Endometrium (tissue), 2 donors: Measurements from ENCODE around the gene GNL3.

Experiments
- FAIRE-seq: peaks from 2 replicates; lab custom pipeline; 2012; peaks lifted over from hg19 to GRCh38; lab: Jason Lieb, UNC
- donor health status: control.
- donor health status: control.

GNL3 gene

DNA sequence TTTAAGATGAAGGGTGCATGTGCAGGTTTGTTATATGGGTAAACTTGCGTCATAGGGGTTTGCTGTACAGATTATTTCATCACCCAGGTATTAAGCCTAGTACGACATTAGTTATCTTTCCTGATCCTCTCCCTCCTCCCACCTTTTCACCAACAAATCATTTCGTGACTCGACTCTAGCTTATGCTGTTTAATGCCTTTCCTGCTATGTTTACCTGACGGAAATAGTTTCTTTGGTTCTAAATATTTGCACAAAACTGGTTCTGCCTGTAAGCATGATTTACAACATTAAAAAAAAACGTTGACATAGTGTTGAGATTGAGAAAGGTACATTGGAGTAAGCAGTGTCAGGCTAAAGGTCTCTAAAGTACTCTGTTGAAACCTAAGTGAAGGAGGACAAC is 2.4 kb downstream of the GNL3 start:
- no peak for FAIRE-seq

DNA sequence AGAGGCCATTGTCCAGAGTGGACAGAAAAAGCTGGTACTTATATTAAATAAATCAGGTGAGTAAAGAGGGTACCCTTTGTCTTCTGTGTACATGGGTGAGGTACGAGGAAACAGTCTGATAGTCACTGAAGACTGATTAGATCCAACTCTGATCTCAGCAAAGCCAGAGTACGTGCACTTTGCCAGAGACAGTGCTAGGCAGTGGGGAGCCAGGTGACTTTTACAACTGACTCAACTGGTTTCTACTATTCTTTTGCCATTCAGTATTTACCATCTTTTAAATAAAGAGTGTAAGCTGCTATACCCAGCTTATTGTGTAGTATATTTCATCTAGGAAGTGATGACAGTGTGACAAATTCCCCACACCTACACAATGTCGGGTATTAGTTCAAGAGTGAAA is 3.3 kb downstream of the GNL3 start:
- no peak for FAIRE-seq

DNA sequence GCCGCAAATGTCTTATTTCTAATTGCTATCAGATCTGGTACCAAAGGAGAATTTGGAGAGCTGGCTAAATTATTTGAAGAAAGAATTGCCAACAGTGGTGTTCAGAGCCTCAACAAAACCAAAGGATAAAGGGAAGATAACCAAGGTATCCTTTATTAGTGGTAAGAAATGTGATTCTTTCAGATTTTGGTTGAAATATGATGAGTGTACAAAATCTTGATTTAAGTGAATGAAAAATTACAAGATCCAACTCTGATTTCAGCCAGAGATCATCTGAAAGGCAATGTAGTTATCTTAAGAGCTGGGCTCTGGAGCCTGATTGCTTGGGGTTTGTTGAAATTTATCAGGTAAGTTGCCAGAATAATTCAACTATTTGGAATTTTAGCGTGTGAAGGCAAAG is 4.7 kb downstream of the GNL3 start:
- no peak for FAIRE-seq

DNA sequence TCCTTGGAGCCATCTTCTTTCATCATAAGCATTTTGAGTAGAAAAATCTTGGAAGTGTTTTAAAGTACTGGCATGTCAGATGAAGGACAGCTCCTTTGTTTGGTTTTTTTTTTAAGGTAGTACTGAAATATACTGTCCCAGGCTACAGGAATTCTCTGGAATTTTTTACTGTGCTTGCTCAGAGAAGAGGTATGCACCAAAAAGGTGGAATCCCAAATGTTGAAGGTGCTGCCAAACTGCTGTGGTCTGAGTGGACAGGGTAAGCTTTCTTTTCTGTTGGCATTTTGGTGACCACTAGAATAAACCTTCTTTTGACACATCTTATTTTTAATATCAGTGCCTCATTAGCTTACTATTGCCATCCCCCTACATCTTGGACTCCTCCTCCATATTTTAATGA is 7.2 kb downstream of the GNL3 start:
- FAIRE-seq: no peak

DNA sequence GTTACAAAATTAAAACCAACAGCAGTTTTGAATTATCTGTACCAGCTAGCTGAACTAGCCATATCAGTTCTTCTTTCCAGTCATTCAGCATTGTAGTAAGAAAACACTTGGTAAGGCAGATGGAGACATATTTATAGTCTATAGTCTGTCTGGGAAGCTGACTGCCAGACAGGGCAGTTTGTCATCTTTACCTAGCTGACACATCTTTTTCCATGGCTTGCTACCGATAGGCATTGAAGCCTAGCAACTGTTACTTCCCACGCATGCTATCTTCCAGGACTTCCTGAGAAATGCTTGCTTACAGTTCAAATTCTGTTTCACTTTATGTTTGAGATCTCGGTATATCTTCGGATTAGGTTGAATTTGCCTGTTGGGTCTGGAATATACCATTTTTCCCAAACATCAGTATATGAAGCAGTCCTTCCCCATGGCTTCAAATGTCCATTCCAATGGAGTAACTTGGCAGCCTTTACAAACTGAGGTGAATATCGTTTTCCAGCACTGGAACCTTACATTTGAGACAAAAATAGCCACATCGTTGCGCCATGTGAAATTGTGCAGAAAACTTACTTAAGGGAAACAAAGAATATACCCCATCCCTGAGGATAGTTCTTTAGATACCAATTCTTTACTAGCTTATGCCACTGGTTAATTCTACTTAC is 8.8 kb downstream of the GNL3 start:
- FAIRE-seq: no peak

DNA sequence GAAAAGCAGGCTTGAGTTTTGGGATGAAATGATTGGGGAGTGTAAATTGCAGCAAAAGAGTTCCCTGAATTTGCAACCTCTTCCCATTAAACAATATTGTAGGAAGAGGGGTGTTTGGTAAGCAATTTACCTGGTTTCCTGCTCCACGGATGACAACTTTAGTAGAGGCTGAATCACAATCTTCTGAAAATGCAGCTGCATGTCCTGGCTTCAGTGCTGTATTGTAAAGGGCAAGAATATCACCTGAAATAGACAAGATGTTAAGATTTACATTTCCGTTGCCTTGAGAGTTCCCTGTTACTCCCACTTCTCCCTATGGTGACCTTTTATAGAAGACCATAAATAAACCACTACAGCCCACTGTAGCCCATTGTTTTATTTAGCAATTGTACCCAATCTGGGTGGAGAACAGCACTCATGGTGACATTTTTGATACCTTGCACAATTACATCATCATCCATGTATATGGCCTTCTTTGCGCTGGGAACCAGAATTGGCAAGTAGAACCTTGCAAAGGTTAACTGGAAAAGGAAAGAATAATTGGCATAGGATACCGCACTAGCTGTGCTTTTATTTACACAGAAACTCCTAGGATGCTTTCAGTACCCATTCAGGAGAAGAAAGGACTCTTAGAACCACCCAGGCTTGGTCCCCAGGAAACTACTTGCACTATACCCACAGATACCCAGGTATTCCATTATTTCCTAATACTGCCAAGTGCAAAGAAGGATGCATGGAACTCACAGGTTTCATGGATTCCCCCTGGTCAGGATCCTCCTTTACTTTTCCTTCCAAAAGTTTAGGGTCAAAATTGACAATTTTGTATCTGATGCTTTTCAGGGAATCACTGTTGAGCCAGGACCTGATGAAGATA is 10.2 kb downstream of the GNL3 start:
- FAIRE-seq: no peak

DNA sequence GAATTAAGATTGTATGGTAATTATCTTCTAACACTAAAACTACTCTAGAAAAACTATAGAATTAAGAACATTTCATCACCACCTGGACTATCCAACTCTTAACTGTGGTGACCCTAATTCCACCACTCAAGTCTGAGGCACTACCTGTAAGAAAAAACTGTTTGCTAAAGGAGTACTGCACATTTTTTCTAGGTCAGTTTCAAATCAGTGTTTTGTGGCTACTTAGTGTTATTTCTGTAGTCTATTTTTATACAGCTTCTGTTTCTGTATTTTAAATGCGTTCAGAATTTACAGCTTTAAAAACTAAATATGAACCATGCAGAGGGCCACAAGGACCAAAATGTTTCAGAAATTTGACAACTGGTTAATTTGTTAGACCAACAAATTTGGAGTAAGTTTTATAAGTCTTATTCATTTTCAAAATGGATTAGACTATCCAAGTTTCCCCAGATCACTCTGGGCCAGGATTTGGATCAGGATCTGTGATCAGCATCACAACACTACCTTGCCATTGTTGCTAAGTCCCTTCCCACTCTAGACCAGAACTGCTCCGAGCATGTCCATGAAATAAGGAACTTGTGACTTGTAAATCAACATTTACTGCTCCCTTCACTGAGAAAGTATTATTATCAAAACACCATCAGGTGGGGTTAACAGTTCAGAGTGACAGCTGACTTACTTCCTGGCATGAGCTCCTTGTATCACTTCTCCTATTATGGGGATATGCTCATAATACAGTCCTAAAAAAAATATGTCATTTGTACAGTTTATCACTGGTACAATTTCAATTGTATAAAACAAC is 11.2 kb downstream of the GNL3 start:
- no peak for FAIRE-seq

DNA sequence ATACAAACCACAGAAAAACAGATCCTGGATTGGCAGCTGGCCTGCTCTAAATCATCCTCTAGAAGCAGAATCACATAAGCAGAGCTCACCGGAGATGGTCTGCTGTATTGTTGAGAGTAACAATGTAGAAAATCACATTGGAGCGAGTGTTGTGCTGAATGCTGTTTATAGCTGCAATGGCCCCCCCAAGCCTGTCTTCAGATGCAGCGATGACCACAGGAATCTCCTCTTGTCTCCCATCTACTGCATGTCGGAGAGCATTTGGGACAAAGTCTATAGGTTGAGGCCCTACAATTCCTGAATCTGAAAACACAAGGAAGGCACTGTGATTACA is 11.8 kb downstream of the GNL3 start:
- FAIRE-seq: no peak

DNA sequence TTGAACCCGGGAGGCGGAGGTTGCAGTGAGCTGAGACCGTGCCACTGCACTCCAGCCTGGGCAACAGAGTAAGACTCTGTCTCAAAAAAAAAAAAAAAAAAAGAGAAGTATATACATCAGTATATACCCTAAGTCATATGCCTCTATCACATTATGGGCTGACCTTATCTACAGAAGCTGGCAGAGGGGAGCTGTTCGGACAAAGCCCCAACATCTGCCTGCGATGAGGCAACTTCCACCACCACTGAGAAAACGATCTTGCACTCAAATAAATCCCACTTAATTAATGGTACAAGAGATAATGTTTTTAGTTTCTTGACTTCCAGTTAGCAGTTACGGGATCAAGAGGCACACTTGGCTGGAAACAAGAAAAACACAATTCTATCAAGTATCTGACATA is 17.5 kb downstream of the GNL3 start:
- FAIRE-seq: no peak

DNA sequence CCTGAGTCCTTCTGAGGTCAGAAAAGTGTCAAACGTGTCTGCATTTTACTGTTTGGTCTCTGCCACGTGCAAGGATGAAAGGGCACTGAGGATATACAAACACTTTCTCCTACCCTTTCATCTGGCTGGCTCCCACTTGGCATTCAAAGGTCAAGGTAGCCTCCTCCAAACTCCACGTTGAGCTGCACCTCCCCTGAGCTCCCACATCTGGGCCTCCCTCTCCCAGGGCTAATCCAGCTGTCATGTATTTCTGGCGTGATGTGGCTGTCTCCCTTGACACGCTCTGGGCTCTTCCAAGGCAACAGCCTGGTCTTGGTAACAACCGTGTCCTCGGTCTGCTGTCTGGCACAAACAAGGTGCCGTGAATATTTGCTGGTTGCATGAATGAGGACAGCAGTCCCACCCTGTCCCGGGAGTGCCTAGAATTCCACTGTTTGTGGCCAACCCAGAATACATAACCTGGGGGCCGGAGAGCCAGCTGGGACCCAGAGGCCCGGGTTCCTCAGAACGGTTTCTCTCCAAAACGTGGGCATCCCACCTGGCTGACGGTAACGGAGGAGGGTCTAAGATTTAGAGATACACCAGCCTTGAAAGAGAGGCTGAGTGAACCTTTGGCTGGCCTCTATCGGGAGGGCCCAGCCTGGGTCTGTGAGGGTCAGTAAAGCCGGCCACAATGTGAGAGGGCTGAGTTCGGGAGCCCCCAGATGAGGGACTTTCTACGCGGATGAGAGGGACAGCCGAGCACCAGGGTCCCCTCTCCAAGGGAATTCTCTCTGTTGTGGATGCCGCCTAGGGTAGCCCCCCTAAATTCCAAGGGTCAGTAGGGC is 19.0 kb downstream of the GNL3 start:
- no peak for FAIRE-seq

DNA sequence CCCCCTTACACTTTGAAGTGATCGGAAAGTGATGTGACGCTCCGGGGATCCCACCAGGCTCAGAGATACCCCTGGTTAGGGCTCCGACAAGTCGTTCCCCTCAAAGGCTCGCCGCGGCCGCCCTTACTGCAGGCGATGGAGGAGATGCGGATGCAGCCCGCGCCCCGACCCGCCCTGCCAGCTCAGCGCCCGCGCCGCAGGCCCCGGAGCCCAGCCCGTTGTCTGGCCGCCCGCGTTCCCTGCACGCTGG is 19.5 kb downstream of the GNL3 start:
- no peak for FAIRE-seq

DNA sequence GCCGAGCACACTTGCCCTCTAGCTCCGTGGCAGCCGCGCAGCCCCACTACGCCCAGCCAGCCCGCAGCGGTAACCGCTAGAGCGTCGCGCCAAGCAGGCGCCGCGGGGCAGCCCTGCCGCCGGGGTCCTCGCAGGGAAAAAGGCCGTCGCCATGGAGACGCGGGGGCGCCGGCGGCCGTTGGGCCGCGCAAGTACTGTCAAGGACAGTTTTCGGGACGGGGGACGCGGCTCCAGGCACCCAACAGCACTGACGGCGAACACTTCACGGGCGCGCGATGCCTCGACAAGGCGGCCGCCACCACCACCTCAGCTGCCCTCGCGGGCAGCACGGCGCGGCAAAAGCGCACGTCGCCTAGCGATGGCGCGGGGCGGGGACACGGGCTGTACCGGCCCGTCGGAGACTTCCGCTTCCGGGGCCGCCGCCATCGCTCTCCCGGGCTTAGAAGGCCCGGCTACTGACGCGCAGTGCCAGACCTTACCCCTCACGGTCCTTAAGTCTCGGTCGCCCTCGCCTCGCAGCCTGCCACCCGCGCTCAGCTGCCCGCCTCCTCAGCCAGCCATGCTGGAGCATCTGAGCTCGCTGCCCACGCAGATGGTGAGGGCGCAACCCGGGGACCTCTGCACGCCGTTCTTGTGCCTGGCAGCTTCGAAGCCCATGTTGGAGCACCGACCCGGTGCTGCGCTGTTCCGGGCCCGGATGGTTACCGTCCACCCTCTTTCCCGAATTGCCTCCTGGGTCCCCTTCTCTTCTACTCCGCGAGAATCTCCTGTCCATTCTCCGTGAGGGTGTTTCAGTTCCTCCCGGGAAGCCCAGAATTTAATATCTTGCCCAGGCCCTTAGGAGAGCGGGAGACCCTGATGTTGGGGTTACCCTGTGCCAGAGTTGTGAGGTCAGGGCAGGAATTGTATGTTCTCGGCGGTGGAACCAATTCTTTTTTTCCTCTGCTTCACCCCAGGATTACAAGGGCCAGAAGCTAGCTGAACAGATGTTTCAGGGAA is 20.2 kb downstream of the GNL3 start, which contains the start of the genes GLT8D1 and SPCS1:
TSS of gene GLT8D1 (minus strand) at position 104 of the 999 bp plus-strand sequence. CDS start 5,331 bp downstream, outside the sequence.
TSS of gene SPCS1 (plus strand) at position 419 of the 999 bp plus-strand sequence. CDS start at position 560, 141 bp downstream.
- FAIRE-seq: no peak

DNA sequence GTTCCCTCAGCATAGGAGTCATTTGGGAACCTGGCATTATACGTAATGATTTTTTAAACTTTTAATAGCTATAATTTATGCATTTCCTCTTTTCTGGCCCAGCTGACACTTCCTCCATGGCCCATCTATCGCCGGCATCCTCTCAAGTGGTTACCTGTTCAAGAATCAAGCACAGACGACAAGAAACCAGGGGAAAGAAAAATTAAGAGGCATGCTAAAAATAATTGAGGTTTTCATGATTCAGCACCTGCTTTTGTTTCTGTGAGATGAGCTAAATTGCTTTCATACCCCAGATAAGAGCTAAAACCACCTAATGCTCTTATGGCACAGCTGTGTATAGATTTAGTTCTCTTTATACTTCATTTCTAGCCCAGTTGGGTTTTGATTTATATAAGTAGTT is 21.8 kb downstream of the GNL3 start:
- FAIRE-seq: no peak

DNA sequence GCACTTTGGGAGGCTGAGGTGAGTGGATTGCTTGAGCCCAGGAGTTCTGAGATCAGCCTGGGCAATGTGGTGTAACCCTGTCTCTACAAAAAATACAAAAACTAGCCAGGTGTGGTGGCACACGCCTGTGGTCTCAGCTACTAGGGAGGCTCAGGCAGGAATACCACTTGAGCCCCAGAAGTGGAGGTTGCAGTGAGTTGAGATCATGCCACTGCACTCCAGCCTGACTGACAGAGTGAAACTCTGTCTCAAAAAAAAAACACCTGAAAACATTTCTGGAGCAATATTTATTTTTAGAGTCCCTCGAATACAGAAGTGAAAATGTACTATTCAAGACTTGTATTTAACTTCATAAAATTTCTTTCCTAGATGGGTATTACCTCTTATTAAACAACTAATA is 24.7 kb downstream of the GNL3 start:
- FAIRE-seq: no peak

DNA sequence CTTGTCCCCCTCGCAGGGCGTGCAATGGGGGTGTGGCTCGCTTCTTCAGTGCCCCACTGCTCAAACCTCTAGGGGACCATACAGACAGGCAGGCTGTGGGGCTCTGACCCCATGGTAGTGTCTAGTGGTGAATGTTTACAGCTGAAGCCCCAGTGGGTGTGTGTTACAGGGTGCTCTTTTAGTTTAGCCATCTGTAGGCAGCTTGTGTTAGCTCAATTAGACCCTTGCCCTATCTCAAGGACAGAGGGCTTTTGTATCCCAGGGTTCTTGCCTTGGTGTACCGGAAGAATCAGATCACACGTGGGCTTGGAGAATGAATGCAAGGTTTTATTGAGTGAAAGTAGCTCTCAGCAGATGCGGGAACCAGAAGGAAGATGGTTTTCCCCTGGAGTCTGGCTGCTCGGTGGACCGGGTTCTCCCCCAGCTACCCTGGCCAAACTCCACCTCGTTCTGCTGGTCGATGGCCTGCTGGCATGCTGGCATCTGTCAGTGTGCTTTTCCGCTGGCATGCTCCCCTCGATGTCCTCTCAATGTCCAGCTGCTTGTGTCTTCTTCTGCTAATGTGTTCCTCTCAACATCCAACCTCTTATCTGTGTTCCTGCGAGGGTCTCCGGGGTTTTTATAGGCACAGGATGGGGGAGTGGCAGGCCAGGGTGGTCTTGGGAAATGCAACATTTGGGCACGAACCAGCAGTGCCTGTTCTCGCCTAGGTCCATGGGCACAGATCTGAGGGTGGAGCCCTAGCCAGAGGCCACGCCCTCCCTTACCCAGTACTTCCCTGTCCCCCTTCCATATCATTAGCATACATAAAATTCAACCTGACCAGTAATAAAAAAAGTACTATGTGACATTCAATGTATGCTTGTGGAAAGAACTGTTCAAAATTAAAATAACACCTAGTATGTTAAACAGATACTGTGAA is 26.7 kb downstream of the GNL3 start:
- no peak for FAIRE-seq

DNA sequence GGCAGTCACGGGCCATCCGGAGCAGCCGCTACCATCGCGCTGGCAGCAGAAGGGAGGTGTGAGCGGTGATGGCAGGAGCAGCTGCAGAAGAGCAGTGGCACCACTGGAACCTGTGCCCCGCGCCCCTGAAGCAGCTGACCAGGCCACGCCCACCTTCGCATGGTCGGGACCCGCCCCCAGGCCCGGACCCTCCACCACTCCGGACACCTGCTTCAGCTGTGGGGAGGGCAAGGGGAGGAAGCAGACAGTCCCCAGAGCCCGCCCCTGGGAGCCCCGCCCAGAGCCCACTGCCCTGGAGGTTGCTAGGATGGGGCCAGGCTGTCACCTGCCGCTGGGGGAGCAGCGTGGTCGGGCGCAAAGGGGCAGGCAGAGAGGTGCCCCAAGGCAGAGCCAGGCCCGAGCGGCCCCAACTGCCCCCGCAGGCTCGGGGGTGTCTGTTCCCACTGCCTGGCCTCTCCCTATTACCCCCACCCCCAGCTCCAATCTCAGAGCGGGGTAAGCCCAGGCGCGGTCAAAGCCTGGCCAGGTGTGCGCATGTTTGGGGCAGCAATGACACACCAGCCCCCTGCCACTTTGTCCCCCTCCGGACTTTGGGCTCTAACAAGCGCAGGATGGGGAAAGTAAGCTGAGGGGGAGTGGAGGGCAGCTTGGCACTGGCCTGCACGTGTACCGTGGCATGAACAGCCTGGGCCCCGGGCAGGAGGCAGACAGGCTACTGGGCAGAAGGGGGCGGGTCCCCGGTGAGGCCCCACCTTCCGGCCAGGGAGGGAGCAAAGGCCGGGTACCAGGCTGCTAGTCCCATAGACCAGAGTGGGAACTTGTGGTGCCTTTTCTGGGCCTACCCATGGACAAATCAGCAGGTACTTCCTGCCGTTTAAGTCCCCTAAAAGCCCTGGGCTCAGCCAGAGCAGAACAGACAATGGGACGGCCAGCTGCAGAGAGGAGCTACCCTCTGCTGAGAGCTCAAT is 28.8 kb downstream of the GNL3 start:
- no peak for FAIRE-seq

DNA sequence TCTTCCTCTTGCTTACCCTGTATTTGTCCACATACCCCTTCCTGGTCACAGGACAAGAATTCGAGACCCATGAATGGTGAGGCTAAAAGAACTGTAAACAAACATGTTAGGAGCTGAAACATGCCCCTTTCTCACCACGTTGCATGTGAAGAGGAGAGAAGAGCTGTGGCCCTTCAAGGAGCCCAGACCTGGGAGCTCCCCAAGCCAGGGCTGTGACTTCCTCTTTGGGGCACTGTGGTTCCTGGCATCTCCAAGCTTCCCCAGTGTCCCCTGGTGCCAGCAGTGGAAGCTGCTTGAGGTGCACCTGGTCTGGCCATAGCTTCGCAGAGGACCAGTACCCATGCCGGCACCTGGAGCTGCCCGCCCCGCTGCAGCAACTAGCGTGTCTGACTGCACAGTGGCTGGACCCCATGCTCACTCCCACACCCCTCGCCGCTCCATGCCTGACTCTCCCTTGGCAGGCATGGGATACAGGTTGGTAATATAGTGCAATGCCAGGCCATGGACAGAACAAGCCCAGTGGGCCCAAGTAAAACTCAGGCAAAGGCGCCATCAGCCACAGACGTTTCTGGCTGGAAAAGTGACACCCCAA is 30.0 kb downstream of the GNL3 start:
- no peak for FAIRE-seq

DNA sequence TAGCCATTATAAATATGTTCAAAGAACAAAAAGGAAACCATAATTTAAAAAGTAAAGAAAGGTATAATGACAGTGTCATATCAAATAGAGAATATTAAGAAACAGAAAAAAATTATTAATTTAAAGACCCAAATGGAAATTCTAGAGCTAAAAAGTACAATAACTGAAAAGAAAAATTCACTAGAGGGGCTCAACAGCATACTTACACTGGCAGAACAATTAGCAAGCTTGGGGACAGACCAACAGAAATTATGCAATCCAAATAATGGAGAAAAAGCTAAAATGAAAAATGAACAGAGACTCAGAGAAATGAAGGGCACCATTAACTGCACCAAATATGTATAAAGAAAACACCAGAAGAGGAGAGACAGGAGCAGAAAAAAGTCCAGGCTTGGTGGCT is 33.8 kb downstream of the GNL3 start:
- no peak for FAIRE-seq
